ENCODE data around the gene ASAP2. TPM values are rescaled to one million over a fixed set of nuclear protein-coding genes. Genes with fewer than 3 reads are reported as not detected.

Gene ASAP2
- polyA plus RNA-seq, 1 donor (not counting 4 experiments of a cell fraction or from before 2014, with no cell fraction given): 54.2 TPM

- FAIRE-seq (peak; percentile 64), DNase-seq (ENCODE audit: low read depth, low spot score) (no peak)
- Histone ChIP-seq H3K79me2 (ENCODE audit: control insufficient read depth, insufficient read depth, low read length) (peaks cover 13% of the 10 kb centered on the region), H3K27me3 (ENCODE audit: control insufficient read depth, extremely low read depth, insufficient read depth, low read length) (no peaks in the 10 kb centered on the region), H3K36me3 (ENCODE audit: control insufficient read depth in 2 of 2, extremely low read depth in 1 of 2, insufficient read depth in 2 of 2, low read length in 2 of 2) (peaks cover 44 to 54% of the 10 kb centered on the region in 2 experiments), H3K4me1 (ENCODE audit: control insufficient read depth, extremely low read depth, insufficient read depth, low read length) (peaks cover 12% of the 10 kb centered on the region), H3K9me1 (ENCODE audit: control insufficient read depth, extremely low read depth, insufficient read depth, low read length) (peaks cover 4% of the 10 kb centered on the region), H3K4me3 (ENCODE audit: control insufficient read depth in 2 of 3, extremely low read depth in 1 of 3, insufficient read depth in 2 of 3, low read depth in 1 of 3, low read length in 3 of 3) (no peak overlapping the region), H3K27ac (ENCODE audit: control insufficient read depth, insufficient read depth, low read length) (peak overlapping the region; percentile 1), H3K9ac (ENCODE audit: control insufficient read depth, extremely low read depth, insufficient read depth, low read length) (no peak overlapping the region), H3K9me3 (ENCODE audit: control insufficient read depth, low read depth, low read length) (no peaks in the 10 kb centered on the region), H4K20me1 (ENCODE audit: control insufficient read depth, extremely low read depth, insufficient read depth, low read length) (peaks cover 4% of the 10 kb centered on the region), H3K4me2 (ENCODE audit: control insufficient read depth, extremely low read depth, insufficient read depth, low read depth, low read length) (no peak overlapping the region), H2AFZ (ENCODE audit: control insufficient read depth, low read length) (no peak overlapping the region)
- dilution Hi-C loops (cut with MboI; ENCODE audit: extremely low pct_ligation_motif_present, low sequenced_read_pairs): no loop called here
- TF ChIP-seq CTCF (optimal IDR thresholded peaks at IDR 0.05 in 1 of 3, IDR thresholded peaks at IDR 0.05 in 1 of 3, conservative IDR thresholded peaks at IDR 0.05 in 1 of 3; ENCODE audit: extremely low read depth in 1 of 3, insufficient read depth in 2 of 3, low read length in 3 of 3): no peak
- TF ChIP-seq EZH2 (IDR thresholded peaks at IDR 0.05; ENCODE audit: low read length): no peak
Observed at GRCh38 chr2:9336576-9337314, 130.1 kb downstream of the ASAP2 start.

GRCh38 chr2:9337901-9338300 is 131.3 kb downstream of the ASAP2 start:
- Histone ChIP-seq H2AFZ (ENCODE audit: control insufficient read depth, low read length) (no peak overlapping the region), H3K9me3 (ENCODE audit: control insufficient read depth, low read depth, low read length) (no peaks in the 10 kb centered on the region), H3K36me3 (ENCODE audit: control insufficient read depth in 2 of 2, extremely low read depth in 1 of 2, insufficient read depth in 2 of 2, low read length in 2 of 2) (peaks cover 47 to 48% of the 10 kb centered on the region in 2 experiments), H3K79me2 (ENCODE audit: control insufficient read depth, insufficient read depth, low read length) (peaks cover 16% of the 10 kb centered on the region), H3K4me2 (ENCODE audit: control insufficient read depth, extremely low read depth, insufficient read depth, low read depth, low read length) (no peak overlapping the region), H3K9me1 (ENCODE audit: control insufficient read depth, extremely low read depth, insufficient read depth, low read length) (peaks cover 4% of the 10 kb centered on the region), H4K20me1 (ENCODE audit: control insufficient read depth, extremely low read depth, insufficient read depth, low read length) (peaks cover 4% of the 10 kb centered on the region), H3K4me3 (ENCODE audit: control insufficient read depth in 2 of 3, extremely low read depth in 1 of 3, insufficient read depth in 2 of 3, low read depth in 1 of 3, low read length in 3 of 3) (no peak overlapping the region), H3K27ac (ENCODE audit: control insufficient read depth, insufficient read depth, low read length) (no peak overlapping the region), H3K9ac (ENCODE audit: control insufficient read depth, extremely low read depth, insufficient read depth, low read length) (no peak overlapping the region), H3K27me3 (ENCODE audit: control insufficient read depth, extremely low read depth, insufficient read depth, low read length) (no peaks in the 10 kb centered on the region), H3K4me1 (ENCODE audit: control insufficient read depth, extremely low read depth, insufficient read depth, low read length) (peaks cover 12% of the 10 kb centered on the region)
- TF ChIP-seq EZH2 (IDR thresholded peaks at IDR 0.05; ENCODE audit: low read length): no peak
- no peak for TF ChIP-seq CTCF (optimal IDR thresholded peaks at IDR 0.05 in 1 of 3, IDR thresholded peaks at IDR 0.05 in 1 of 3, conservative IDR thresholded peaks at IDR 0.05 in 1 of 3; ENCODE audit: extremely low read depth in 1 of 3, insufficient read depth in 2 of 3, low read length in 3 of 3)
- dilution Hi-C loops (cut with MboI; ENCODE audit: extremely low pct_ligation_motif_present, low sequenced_read_pairs): no loop called here
- no peak for DNase-seq (ENCODE audit: low read depth, low spot score)
- FAIRE-seq: no peak
